IPS-20b (cell line): ENCODE data around the gene BLOC1S1.
A peak's percentile ranks its signal among the peaks of the same experiment; 100 is the strongest.

Source experiments
- H3K27ac ChIP-seq: one replicate; pipeline ENCODE4 v1.5.1; 2013; ENCODE audit warnings: low read length
- H3K27me3 ChIP-seq: 2 replicates; pipeline ENCODE4 v1.6.1; 2013; ENCODE audit warnings: mild to moderate bottlenecking, low read length, inconsistent platforms; ENCODE audit not compliant: insufficient read depth
- H3K36me3 ChIP-seq: 2 replicates; pipeline ENCODE4 v1.6.1; 2013; ENCODE audit warnings: low read depth, mild to moderate bottlenecking, inconsistent platforms, low read length, moderate library complexity; ENCODE audit not compliant: insufficient read depth
- H3K4me1 ChIP-seq: 2 replicates; pipeline ENCODE4 v1.6.1; 2013; ENCODE audit warnings: mild to moderate bottlenecking, control low read depth, inconsistent platforms, low read length, moderate library complexity; ENCODE audit not compliant: insufficient read depth
- H3K4me3 ChIP-seq: 2 replicates; pipeline ENCODE4 v1.5.1; 2013; ENCODE audit warnings: mild to moderate bottlenecking, low read length, inconsistent platforms
- H3K9ac ChIP-seq: 2 replicates; pipeline ENCODE4 v1.6.1; 2013; ENCODE audit warnings: low read depth, mild to moderate bottlenecking, inconsistent platforms, low read length, moderate library complexity
- H3K9me3 ChIP-seq: 2 replicates; pipeline ENCODE4 v1.6.1; 2013; ENCODE audit warnings: mild to moderate bottlenecking, low read depth, low read length, inconsistent platforms; ENCODE audit not compliant: insufficient read depth

The BLOC1S1 gene

DNA sequence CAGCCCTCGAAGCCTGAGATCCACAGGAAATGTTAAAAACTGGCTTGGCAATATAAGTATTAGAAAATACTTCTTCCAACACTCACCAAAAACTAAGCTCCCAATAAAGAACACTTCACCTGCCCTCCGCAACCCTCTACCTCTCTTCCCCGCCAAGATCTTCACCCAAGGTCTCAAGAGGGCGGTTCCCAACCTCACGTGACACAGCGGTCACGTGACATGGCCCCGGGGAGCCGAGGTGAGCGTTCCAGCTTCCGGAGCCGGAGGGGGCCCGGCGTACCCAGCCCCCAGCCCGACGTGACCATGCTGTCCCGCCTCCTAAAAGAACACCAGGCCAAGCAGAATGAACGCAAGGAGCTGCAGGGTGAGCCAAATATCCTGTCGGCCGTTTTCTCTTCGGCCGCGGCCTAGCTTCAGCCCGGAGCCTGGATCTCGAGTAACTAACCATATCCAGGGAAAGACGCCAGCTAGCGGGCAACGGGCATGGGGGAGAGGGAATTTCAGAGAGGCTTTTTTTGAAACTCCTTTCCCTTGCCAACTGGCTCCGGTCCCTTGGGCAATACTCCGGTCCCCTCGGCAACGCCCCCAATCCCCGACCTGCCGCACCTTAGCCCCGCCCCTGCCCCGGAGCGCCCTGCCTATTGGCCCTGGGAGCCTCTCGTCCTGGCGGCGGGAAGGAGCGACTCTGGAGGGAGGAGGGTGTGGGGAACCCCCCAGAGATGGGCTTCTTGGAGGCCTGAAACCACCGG lies at the start of gene BLOC1S1:
BLOC1S1 (plus strand) TSS at position 214 of the 749 bp plus-strand sequence; CDS start at position 220, 6 bp downstream.
- Histone ChIP-seq H3K27me3 (peaks cover 11% of the 10 kb centered on the region; the same call in 1 of the 2 replicates), H3K9me3 (no peaks in the 10 kb centered on the region), H3K4me3 (peak within 1 kb of the TSS; percentile 97), H3K4me1 (peaks cover 27% of the 10 kb centered on the region), H3K36me3 (no peaks in the 10 kb centered on the region; the same call in 1 of the 2 replicates), H3K27ac (peak within 1 kb of the TSS; percentile 89), H3K9ac (peak within 1 kb of the TSS; percentile 97)

DNA sequence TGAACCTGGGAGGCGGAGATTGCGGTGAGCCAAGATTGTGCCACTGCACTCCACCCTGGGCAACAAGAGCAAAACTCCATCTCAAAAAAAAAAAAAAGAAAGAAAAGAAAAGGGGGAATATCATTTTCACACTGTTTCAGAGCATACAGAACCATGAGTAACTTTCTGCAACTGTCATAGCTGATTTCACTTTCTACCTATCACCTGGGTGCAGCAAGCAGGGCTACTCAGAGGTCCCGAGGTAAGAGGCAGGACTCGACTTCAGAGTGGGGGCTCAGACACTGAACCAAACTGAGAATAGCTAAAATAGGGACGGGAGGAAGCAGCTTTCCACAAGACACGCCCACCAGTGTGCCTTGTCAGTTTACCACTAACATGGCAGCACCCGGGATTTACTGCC lies 49.3 kb upstream of the BLOC1S1 start:
- Histone ChIP-seq H3K9ac (no peak overlapping the region), H3K27ac (no peak overlapping the region), H3K4me3 (no peak overlapping the region), H3K9me3 (no peaks in the 10 kb centered on the region), H3K27me3 (no peaks in the 10 kb centered on the region), H3K36me3 (no peaks in the 10 kb centered on the region), H3K4me1 (no peaks in the 10 kb centered on the region)

DNA sequence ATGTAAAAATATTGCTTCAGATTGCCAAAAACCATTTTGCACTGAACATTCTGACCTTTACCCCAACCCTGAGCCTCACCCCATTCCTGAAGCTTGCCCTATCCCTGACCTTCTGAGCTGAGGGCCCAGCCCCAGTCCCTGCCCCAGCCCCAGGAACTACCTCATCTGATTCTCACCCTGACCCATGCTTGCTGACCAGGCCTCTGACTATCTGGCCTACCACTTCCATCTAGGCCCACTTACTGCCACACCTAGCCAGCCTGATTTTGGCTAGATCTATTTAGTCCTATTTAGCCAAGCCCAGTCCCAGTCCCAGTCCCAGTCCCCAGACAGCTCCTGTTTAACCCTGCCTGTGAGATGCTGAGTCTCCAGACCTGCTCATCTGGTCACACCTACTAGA lies 45.6 kb upstream of the BLOC1S1 start:
- Histone ChIP-seq H3K4me3 (no peak overlapping the region), H3K27me3 (no peaks in the 10 kb centered on the region), H3K9me3 (no peaks in the 10 kb centered on the region), H3K9ac (no peak overlapping the region), H3K36me3 (no peaks in the 10 kb centered on the region), H3K27ac (no peak overlapping the region), H3K4me1 (no peaks in the 10 kb centered on the region)

DNA sequence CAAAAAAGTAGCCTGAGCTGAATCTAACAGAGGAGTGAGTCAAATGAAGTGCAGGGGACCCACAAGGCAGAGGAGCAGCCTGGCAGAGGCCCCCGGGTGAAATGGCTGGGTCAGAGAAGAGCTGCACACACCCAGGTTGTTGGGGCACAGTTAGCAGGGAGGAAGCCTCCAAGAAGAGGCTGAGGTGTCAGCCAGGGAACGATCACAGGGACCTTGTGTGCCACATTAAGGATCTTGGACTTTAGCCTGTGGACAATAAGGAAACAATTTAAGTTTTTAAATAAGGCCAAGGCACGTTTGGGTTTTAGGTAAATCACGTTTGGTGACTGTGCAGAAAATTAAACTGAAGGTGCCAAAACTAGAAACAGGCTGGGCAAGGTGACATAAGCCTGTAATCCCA lies 44.1 kb upstream of the BLOC1S1 start:
- no peaks in the 10 kb centered on the region for H3K9me3 ChIP-seq
- no peak overlapping the region for H3K4me3 ChIP-seq
- no peak overlapping the region for H3K9ac ChIP-seq
- H3K27ac ChIP-seq, result no peak overlapping the region
- H3K27me3 ChIP-seq, result peaks cover 6% of the 10 kb centered on the region; the same call in 1 of the 2 replicates
- H3K4me1 ChIP-seq, result no peaks in the 10 kb centered on the region
- H3K36me3 ChIP-seq, result no peaks in the 10 kb centered on the region

DNA sequence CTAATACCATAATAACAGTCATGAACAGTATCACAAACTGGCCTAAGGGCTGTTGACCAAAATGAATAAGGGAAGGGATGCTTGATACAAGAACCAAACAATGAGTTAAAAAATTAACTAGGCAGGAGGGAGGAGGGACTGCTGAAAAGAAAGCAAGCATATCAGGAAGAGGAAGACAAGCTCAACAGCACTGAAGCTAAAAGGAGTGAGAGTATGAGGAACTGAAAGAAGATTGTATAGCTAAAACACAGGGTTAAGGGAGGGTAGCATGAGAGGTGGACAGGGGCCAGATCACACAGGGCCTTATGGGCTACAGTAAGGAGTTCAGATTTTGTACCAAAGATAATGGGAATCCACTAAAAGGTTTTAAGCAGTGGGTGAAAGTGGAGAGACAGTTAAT lies 42.2 kb upstream of the BLOC1S1 start:
- Histone ChIP-seq H3K9me3 (no peaks in the 10 kb centered on the region), H3K27me3 (peaks cover 6% of the 10 kb centered on the region; the same call in 1 of the 2 replicates), H3K4me1 (no peaks in the 10 kb centered on the region), H3K27ac (no peak overlapping the region), H3K4me3 (no peak overlapping the region), H3K9ac (no peak overlapping the region), H3K36me3 (no peaks in the 10 kb centered on the region)

DNA sequence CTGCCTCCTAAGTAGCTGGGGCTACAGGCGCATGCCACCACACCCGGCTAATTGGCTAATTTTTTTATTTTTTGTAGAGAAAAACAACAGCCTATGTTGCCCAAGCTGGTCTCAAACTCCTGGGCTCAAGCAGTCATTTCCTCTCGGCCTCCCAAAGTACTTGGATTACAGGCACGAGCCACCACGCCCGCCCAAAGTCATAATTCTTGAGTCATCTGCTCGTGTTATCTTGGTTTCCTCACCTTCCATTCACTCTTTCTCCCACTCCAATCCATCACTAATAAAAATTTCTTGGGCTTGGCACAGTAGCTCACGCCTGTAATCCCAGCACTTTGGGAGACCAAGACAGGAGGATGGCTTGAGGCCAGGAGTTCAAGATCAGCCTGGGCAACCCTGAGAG lies 40.2 kb upstream of the BLOC1S1 start:
- no peak overlapping the region for H3K4me3 ChIP-seq
- no peaks in the 10 kb centered on the region for H3K9me3 ChIP-seq
- H3K9ac ChIP-seq, result no peak overlapping the region
- H3K27ac ChIP-seq, result no peak overlapping the region
- no peaks in the 10 kb centered on the region for H3K36me3 ChIP-seq
- H3K27me3 ChIP-seq, result peaks cover 6% of the 10 kb centered on the region; the same call in 1 of the 2 replicates
- H3K4me1 ChIP-seq, result no peaks in the 10 kb centered on the region

DNA sequence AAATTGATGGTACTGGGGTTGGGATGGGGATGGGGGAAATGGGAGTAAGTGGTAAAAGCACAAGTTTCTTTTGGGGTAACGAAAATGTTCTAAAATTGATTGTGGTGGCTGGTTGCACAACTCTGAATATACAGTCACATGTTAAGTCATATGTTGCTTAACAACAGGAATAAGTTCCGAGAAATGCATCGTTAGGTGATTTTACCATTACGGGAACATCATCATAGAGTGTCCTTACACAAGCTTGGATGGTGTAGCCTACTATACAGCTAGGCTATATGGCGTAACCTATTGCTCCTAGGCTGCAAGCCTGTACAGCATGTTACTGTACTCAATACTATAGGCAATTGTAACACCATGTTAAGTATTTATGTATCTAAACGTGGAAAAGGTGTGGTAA lies 39.1 kb upstream of the BLOC1S1 start:
- Histone ChIP-seq H3K9me3 (no peaks in the 10 kb centered on the region), H3K27me3 (peaks cover 6% of the 10 kb centered on the region; the same call in 1 of the 2 replicates), H3K27ac (no peak overlapping the region), H3K9ac (no peak overlapping the region), H3K4me3 (no peak overlapping the region), H3K36me3 (no peaks in the 10 kb centered on the region), H3K4me1 (peaks cover 3% of the 10 kb centered on the region; the same call in 1 of the 2 replicates)

DNA sequence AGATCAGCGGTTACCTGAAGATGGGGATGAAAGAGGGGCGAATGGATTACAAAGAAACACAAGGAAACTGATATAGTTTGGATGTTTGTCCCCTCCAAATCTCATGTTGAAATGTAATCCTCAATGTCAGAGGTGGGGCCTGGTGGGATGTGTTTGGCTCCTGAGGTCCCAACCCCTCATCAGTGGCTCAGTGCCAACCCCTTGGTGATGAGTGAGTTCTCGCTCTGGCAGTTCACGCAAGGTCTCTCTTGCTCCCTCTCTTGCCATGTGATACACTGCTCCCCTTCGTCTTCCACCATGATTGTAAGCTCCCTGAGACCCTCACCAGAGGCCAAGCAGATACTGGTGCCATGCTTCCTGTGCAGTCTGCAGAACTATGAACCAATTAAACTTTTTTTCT lies 36.2 kb upstream of the BLOC1S1 start:
- Histone ChIP-seq H3K4me3 (no peak overlapping the region), H3K4me1 (peaks cover 3% of the 10 kb centered on the region; the same call in 1 of the 2 replicates), H3K27me3 (peaks cover 6% of the 10 kb centered on the region; the same call in 1 of the 2 replicates), H3K9me3 (no peaks in the 10 kb centered on the region), H3K36me3 (0 out of 2 replicates have a peak, but pooled peaks cover 2% of the 10 kb centered on the region), H3K27ac (no peak overlapping the region), H3K9ac (no peak overlapping the region)

DNA sequence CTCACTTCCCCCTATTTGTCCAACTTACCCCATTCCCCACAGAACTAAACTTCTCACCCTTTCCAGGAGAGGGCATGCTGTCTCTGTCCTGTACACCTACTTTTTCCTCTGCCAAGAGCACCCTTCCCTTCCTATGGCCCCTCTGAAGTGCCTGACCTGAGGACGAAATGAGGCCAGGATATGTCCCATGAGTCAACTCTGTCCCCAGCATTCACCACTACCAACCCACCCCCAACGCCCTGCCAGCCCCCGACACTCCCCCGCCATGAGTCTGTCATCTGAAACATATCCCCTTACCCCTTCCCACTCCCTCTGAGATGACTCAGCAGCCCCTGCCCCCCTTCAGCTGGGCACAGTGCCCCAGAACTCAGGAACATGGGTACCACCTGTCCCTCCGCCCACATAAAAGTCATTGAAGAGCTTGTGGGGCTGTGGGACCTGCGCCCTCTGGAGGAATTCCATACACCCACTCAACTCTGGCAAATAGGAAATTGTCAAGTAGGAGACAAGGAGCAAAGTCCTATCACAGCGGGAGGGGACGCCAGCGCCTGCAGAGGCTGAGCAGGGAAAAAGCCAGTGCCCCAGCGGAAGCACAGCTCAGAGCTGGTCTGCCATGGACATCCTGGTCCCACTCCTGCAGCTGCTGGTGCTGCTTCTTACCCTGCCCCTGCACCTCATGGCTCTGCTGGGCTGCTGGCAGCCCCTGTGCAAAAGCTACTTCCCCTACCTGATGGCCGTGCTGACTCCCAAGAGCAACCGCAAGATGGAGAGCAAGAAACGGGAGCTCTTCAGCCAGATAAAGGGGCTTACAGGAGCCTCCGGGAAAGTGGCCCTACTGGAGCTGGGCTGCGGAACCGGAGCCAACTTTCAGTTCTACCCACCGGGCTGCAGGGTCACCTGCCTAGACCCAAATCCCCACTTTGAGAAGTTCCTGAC lies 34.4 kb upstream of the BLOC1S1 start:
- Histone ChIP-seq H3K9ac (peak overlapping the region; percentile 32; the same call in 1 of the 2 replicates), H3K9me3 (no peaks in the 10 kb centered on the region), H3K36me3 (peaks cover 9% of the 10 kb centered on the region; the same call in 1 of the 2 replicates), H3K27ac (no peak overlapping the region), H3K4me1 (peaks cover 3% of the 10 kb centered on the region; the same call in 1 of the 2 replicates), H3K4me3 (peak overlapping the region; percentile 51), H3K27me3 (peaks cover 4% of the 10 kb centered on the region; the same call in 1 of the 2 replicates)

DNA sequence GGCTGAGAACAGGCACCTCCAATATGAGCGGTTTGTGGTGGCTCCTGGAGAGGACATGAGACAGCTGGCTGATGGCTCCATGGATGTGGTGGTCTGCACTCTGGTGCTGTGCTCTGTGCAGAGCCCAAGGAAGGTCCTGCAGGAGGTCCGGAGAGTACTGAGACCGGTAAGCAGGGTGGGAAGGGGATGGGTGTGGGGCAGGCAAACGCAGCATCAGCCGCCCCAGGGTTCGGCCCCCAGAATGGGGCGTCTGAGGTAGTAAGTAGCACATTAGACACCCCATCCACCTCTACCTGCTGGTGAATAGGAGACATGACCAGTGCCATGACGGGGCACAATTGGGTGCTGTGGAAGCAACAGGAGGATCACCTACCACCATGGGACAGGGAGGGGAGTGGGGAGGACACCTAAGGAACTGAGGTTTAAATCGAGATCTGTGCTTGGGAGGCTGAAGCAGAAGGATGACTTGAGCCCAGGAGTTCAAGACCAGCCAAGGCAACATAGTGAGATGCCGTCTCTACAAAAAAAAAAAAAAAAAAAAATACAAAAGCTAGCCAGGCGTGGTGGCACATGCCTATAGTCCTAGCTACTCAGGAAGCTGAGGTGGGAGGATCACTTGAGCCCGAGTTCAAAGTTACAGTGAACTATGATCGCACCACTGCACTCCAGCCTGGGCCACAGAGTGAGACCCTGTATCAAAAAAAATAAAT lies 33.6 kb upstream of the BLOC1S1 start:
- Histone ChIP-seq H3K4me1 (peaks cover 3% of the 10 kb centered on the region; the same call in 1 of the 2 replicates), H3K4me3 (peak overlapping the region; percentile 51; the same call in 1 of the 2 replicates), H3K36me3 (peaks cover 9% of the 10 kb centered on the region; the same call in 1 of the 2 replicates), H3K27ac (no peak overlapping the region), H3K9me3 (no peaks in the 10 kb centered on the region), H3K9ac (peak overlapping the region; percentile 32; the same call in 1 of the 2 replicates), H3K27me3 (no peaks in the 10 kb centered on the region)

DNA sequence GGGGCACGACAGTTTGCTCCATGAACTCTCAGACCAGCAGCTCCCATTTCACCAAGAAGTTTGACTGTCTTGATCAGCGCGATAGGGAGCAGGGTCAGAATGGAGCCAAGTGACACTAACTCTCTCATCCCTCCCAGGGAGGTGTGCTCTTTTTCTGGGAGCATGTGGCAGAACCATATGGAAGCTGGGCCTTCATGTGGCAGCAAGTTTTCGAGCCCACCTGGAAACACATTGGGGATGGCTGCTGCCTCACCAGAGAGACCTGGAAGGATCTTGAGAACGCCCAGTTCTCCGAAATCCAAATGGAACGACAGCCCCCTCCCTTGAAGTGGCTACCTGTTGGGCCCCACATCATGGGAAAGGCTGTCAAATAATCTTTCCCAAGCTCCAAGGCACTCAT lies 32.2 kb upstream of the BLOC1S1 start:
- Histone ChIP-seq H3K9ac (no peak overlapping the region), H3K9me3 (no peaks in the 10 kb centered on the region), H3K27ac (no peak overlapping the region), H3K4me1 (peaks cover 3% of the 10 kb centered on the region; the same call in 1 of the 2 replicates), H3K4me3 (no peak overlapping the region), H3K36me3 (peaks cover 17% of the 10 kb centered on the region), H3K27me3 (no peaks in the 10 kb centered on the region)
